ENCODE data around the gene IMPA2. TPM values are rescaled to one million over a fixed set of nuclear protein-coding genes. Genes with fewer than 3 reads are reported as not detected.

IMPA2 gene
- total RNA-seq = 10.8 to 25.1 TPM (median 10.9 TPM) in 3 replicates
- long read RNA-seq, transcript IMPA2-201 (8 exons, 1,534 nt) = major isoform, 21 of 29 reads
- long read RNA-seq, partial matches to known transcripts = 2 of 29 reads
- long read RNA-seq, other reads (novel, unspliced or antisense) = 5 of 29 reads

- TF ChIP-seq, protein P1, sequence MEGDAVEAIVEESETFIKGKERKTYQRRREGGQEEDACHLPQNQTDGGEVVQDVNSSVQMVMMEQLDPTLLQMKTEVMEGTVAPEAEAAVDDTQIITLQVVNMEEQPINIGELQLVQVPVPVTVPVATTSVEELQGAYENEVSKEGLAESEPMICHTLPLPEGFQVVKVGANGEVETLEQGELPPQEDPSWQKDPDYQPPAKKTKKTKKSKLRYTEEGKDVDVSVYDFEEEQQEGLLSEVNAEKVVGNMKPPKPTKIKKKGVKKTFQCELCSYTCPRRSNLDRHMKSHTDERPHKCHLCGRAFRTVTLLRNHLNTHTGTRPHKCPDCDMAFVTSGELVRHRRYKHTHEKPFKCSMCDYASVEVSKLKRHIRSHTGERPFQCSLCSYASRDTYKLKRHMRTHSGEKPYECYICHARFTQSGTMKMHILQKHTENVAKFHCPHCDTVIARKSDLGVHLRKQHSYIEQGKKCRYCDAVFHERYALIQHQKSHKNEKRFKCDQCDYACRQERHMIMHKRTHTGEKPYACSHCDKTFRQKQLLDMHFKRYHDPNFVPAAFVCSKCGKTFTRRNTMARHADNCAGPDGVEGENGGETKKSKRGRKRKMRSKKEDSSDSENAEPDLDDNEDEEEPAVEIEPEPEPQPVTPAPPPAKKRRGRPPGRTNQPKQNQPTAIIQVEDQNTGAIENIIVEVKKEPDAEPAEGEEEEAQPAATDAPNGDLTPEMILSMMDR (IDR thresholded peaks at IDR 0.05) = no peak
- Mint-ChIP-seq H3K27ac (ENCODE audit: unreplicated experiment) (peak within 1 kb of the TSS; percentile 85), H3K9me3 (ENCODE audit: low read depth) (no peaks in the 10 kb centered on the region), H3K27me3 (ENCODE audit: low read depth) (no peaks in the 10 kb centered on the region), H3K4me3 (ENCODE audit: unreplicated experiment) (peak within 1 kb of the TSS; percentile 80), H3K4me1 (ENCODE audit: low read depth) (peaks cover 25% of the 10 kb centered on the region), H3K36me3 (ENCODE audit: low read depth) (no peaks in the 10 kb centered on the region)
- DNase-seq (ENCODE audit: low spot score) = no peak
Observed at GRCh38 chr18:11981192-11981542, at the start of gene IMPA2. Gene IMPA2, plus strand, starts transcription at chr18:11981507. Its CDS starts 163 bp downstream, at chr18:11981670.

- Mint-ChIP-seq H3K27me3 (ENCODE audit: low read depth) (no peaks in the 10 kb centered on the region), H3K9me3 (ENCODE audit: low read depth) (no peaks in the 10 kb centered on the region), H3K4me1 (ENCODE audit: low read depth) (no peaks in the 10 kb centered on the region), H3K27ac (ENCODE audit: unreplicated experiment) (no peak overlapping the region), H3K4me3 (ENCODE audit: unreplicated experiment) (no peak overlapping the region), H3K36me3 (ENCODE audit: low read depth) (no peaks in the 10 kb centered on the region)
- TF ChIP-seq, protein P1 (IDR thresholded peaks at IDR 0.05) = no peak
- no peak for DNase-seq (ENCODE audit: low spot score)
Observed at GRCh38 chr18:11932393-11932792, 48.9 kb upstream of the IMPA2 start.

GRCh38 chr18:11937874-11938478 lies 43.3 kb upstream of the IMPA2 start:
- no peaks in the 10 kb centered on the region for H3K27me3 Mint-ChIP-seq (ENCODE audit: low read depth)
- no peaks in the 10 kb centered on the region for H3K9me3 Mint-ChIP-seq (ENCODE audit: low read depth)
- no peak overlapping the region for H3K27ac Mint-ChIP-seq (ENCODE audit: unreplicated experiment)
- no peak for DNase-seq (ENCODE audit: low spot score)
- H3K4me1 Mint-ChIP-seq (ENCODE audit: low read depth) = no peaks in the 10 kb centered on the region
- no peak overlapping the region for H3K4me3 Mint-ChIP-seq (ENCODE audit: unreplicated experiment)
- H3K36me3 Mint-ChIP-seq (ENCODE audit: low read depth) = no peaks in the 10 kb centered on the region
- TF ChIP-seq, protein P1 (IDR thresholded peaks at IDR 0.05) = peak; percentile 95

- H3K27me3 Mint-ChIP-seq (ENCODE audit: low read depth) = no peaks in the 10 kb centered on the region
- H3K9me3 Mint-ChIP-seq (ENCODE audit: low read depth) = no peaks in the 10 kb centered on the region
- TF ChIP-seq, protein P1 (IDR thresholded peaks at IDR 0.05) = no peak
- DNase-seq (ENCODE audit: low spot score) = no peak
- no peak overlapping the region for H3K27ac Mint-ChIP-seq (ENCODE audit: unreplicated experiment)
- no peak overlapping the region for H3K4me3 Mint-ChIP-seq (ENCODE audit: unreplicated experiment)
- no peaks in the 10 kb centered on the region for H3K36me3 Mint-ChIP-seq (ENCODE audit: low read depth)
- peaks cover 7% of the 10 kb centered on the region for H3K4me1 Mint-ChIP-seq (ENCODE audit: low read depth)
Observed at GRCh38 chr18:11940956-11941355, 40.4 kb upstream of the IMPA2 start.

- no peaks in the 10 kb centered on the region for H3K36me3 Mint-ChIP-seq (ENCODE audit: low read depth)
- TF ChIP-seq, protein P1 (IDR thresholded peaks at IDR 0.05) = no peak
- no peak for DNase-seq (ENCODE audit: low spot score)
- H3K27ac Mint-ChIP-seq (ENCODE audit: unreplicated experiment) = no peak overlapping the region
- H3K4me3 Mint-ChIP-seq (ENCODE audit: unreplicated experiment) = no peak overlapping the region
- peaks cover 31% of the 10 kb centered on the region for H3K4me1 Mint-ChIP-seq (ENCODE audit: low read depth)
- H3K9me3 Mint-ChIP-seq (ENCODE audit: low read depth) = no peaks in the 10 kb centered on the region
- no peaks in the 10 kb centered on the region for H3K27me3 Mint-ChIP-seq (ENCODE audit: low read depth)
Observed at GRCh38 chr18:11943551-11943950, 37.8 kb upstream of the IMPA2 start.

Data from chondrocyte (in vitro differentiated cells).